HG02885 (cell line): Measurements from ENCODE around the gene GPR18.

Experiments used
- ATAC-seq: cut with Tn5 transposase; IDR thresholded peaks from one replicate; pipeline ENCODE4 v1.9.1; 2021; ENCODE audit warnings: mild to moderate bottlenecking; ENCODE audit not compliant: unreplicated experiment, poor library complexity

GPR18 gene

GRCh38 chr13:99258210-99258860 lies at the start of gene GPR18:
Gene GPR18, minus strand, starts transcription at chr13:99258379. Its CDS starts 2,507 bp downstream, at chr13:99255872.
- ATAC-seq = peak; percentile 95

GRCh38 chr13:99307648-99308339 lies 49.6 kb upstream of the GPR18 start:
- ATAC-seq = peak; percentile 46

GRCh38 chr13:99307247-99307646 lies 49.1 kb upstream of the GPR18 start, which contains the start of gene GPR183:
Gene GPR183, minus strand, starts transcription at chr13:99307399. Its CDS starts 11,254 bp downstream, at chr13:99296145.
- ATAC-seq = peak; percentile 62

- ATAC-seq = no peak
Observed at GRCh38 chr13:99305566-99305965, 47.4 kb upstream of the GPR18 start.

GRCh38 chr13:99305158-99305557 lies 47.0 kb upstream of the GPR18 start:
- ATAC-seq = no peak

GRCh38 chr13:99304541-99304940 lies 46.4 kb upstream of the GPR18 start:
- no peak for ATAC-seq

- ATAC-seq = no peak
Observed at GRCh38 chr13:99303863-99304521, 45.8 kb upstream of the GPR18 start.

GRCh38 chr13:99302637-99303505 lies 44.7 kb upstream of the GPR18 start:
- no peak for ATAC-seq

- ATAC-seq = peak; percentile 24
Observed at GRCh38 chr13:99301913-99302636, 43.9 kb upstream of the GPR18 start.

- no peak for ATAC-seq
Observed at GRCh38 chr13:99301056-99301838, 43.1 kb upstream of the GPR18 start.

- no peak for ATAC-seq
Observed at GRCh38 chr13:99299920-99300341, 41.8 kb upstream of the GPR18 start.

- no peak for ATAC-seq
Observed at GRCh38 chr13:99299256-99299919, 41.2 kb upstream of the GPR18 start.

GRCh38 chr13:99298056-99298455 lies 39.9 kb upstream of the GPR18 start:
- no peak for ATAC-seq

- no peak for ATAC-seq
Observed at GRCh38 chr13:99297331-99297730, 39.2 kb upstream of the GPR18 start.

- ATAC-seq = peak; percentile 60
Observed at GRCh38 chr13:99296398-99296797, 38.2 kb upstream of the GPR18 start.

- no peak for ATAC-seq
Observed at GRCh38 chr13:99295488-99296252, 37.5 kb upstream of the GPR18 start.

- no peak for ATAC-seq
Observed at GRCh38 chr13:99294958-99295357, 36.8 kb upstream of the GPR18 start.

GRCh38 chr13:99294198-99294597 lies 36.0 kb upstream of the GPR18 start:
- no peak for ATAC-seq
